ENCODE results near the gene HOXA7.

- TF ChIP-seq POLR2A (IDR thresholded peaks at IDR 0.05; ENCODE audit: control extremely low read depth in 1 of 2, low read depth in 2 of 2, low read length in 2 of 2) (no peak), GTF2F1 (IDR thresholded peaks at IDR 0.05; ENCODE audit: borderline replicate concordance, low read depth, low read length) (no peak), CTCF (IDR thresholded peaks at IDR 0.05; ENCODE audit: control extremely low read depth in 1 of 3, insufficient read depth in 1 of 3, low read depth in 1 of 3, low read length in 3 of 3) (no peak), ATF2 (IDR thresholded peaks at IDR 0.05; ENCODE audit: low read length) (no peak), MAFK (IDR thresholded peaks at IDR 0.05; ENCODE audit: low read depth, low read length) (no peak), CBX8 (IDR thresholded peaks at IDR 0.05; ENCODE audit: borderline replicate concordance, low read depth, low read length) (no peak; the same call in 1 of the 2 replicates), PHF8 (conservative IDR thresholded peaks at IDR 0.05; ENCODE audit: low read depth, low read length) (no peak), TCF12 (IDR thresholded peaks at IDR 0.05; ENCODE audit: low read depth, low read length) (no peak)
- TF ChIP-seq, protein P1, sequence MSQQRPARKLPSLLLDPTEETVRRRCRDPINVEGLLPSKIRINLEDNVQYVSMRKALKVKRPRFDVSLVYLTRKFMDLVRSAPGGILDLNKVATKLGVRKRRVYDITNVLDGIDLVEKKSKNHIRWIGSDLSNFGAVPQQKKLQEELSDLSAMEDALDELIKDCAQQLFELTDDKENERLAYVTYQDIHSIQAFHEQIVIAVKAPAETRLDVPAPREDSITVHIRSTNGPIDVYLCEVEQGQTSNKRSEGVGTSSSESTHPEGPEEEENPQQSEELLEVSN (IDR thresholded peaks at IDR 0.05), result no peak
Observed at GRCh38 chr7:27148756-27149641, 7.5 kb downstream of the HOXA7 start.

Data from H1 (cell line).